ENCODE data around the gene RBM19.
"Not testable (repeated sequence)": the region's sequence is repeated elsewhere in the genome, so short reads cannot be mapped to it uniquely, and the experiment has no call there.

Gene RBM19

GRCh38 chr12:113965951-113966797 lies at the start of gene RBM19:
Gene RBM19 (minus strand): TSS chr12:113966325. CDS start chr12:113966227, 98 bp downstream.
- DNase-seq (ENCODE audit: low read depth, low spot score): peak; percentile 99

- no peak for DNase-seq (ENCODE audit: low read depth, low spot score)
Measured at GRCh38 chr12:114015851-114016250, 49.7 kb upstream of the RBM19 start.

- peak; percentile 2 for DNase-seq (ENCODE audit: low read depth, low spot score)
Measured at GRCh38 chr12:114013575-114014345, 47.6 kb upstream of the RBM19 start.

GRCh38 chr12:114012744-114013431 lies 46.8 kb upstream of the RBM19 start:
- no peak for DNase-seq (ENCODE audit: low read depth, low spot score)

GRCh38 chr12:114011711-114012110 lies 45.6 kb upstream of the RBM19 start:
- DNase-seq (ENCODE audit: low read depth, low spot score): no peak

- DNase-seq (ENCODE audit: low read depth, low spot score): no peak
Measured at GRCh38 chr12:114006482-114007425, 40.6 kb upstream of the RBM19 start.

- no peak for DNase-seq (ENCODE audit: low read depth, low spot score)
Measured at GRCh38 chr12:114004402-114004801, 38.3 kb upstream of the RBM19 start.

- DNase-seq (ENCODE audit: low read depth, low spot score): no peak
Measured at GRCh38 chr12:114003286-114003685, 37.2 kb upstream of the RBM19 start.

GRCh38 chr12:114001511-114002340 lies 35.6 kb upstream of the RBM19 start:
- no peak for DNase-seq (ENCODE audit: low read depth, low spot score)

GRCh38 chr12:114000861-114001260 lies 34.7 kb upstream of the RBM19 start:
- DNase-seq (ENCODE audit: low read depth, low spot score): no peak

- not testable (repeated sequence) for DNase-seq (ENCODE audit: low read depth, low spot score)
Measured at GRCh38 chr12:114000261-114000660, 34.1 kb upstream of the RBM19 start.

GRCh38 chr12:113997365-113997764 lies 31.2 kb upstream of the RBM19 start:
- no peak for DNase-seq (ENCODE audit: low read depth, low spot score)

- DNase-seq (ENCODE audit: low read depth, low spot score): no peak
Measured at GRCh38 chr12:113996026-113996425, 29.9 kb upstream of the RBM19 start.

- DNase-seq (ENCODE audit: low read depth, low spot score): no peak
Measured at GRCh38 chr12:113994051-113994450, 27.9 kb upstream of the RBM19 start.

- not testable (repeated sequence) for DNase-seq (ENCODE audit: low read depth, low spot score)
Measured at GRCh38 chr12:113992751-113993150, 26.6 kb upstream of the RBM19 start.

GRCh38 chr12:113991224-113992044 lies 25.3 kb upstream of the RBM19 start:
- no peak for DNase-seq (ENCODE audit: low read depth, low spot score)

GRCh38 chr12:113990250-113991223 lies 24.4 kb upstream of the RBM19 start:
- DNase-seq (ENCODE audit: low read depth, low spot score): no peak

- DNase-seq (ENCODE audit: low read depth, low spot score): no peak
Measured at GRCh38 chr12:113988976-113989375, 22.9 kb upstream of the RBM19 start.
